DND-41 (cell line): Measurements from ENCODE around the gene ATP6V0E1.

Source experiments
- CTCF ChIP-seq: IDR thresholded peaks from 2 replicates; pipeline ENCODE4 v1.5.1; 2012; ENCODE audit warnings: borderline replicate concordance, low read length, moderate library complexity, mild to moderate bottlenecking; ENCODE audit not compliant: poor library complexity, severe bottlenecking; ENCODE audit errors: extremely low read depth
- EZH2 ChIP-seq: IDR thresholded peaks from 3 replicates; pipeline ENCODE4 v1.6.1; 2012; ENCODE audit warnings: borderline replicate concordance, low read depth, mild to moderate bottlenecking, moderate library complexity, low read length, inconsistent platforms; ENCODE audit not compliant: severe bottlenecking

- TF ChIP-seq CTCF (no peak), EZH2 (no peak)
These were observed 31.5 kb upstream of the ATP6V0E1 start for GRCh38 chr5:172952034-172952511.
